ENCODE measurements around the gene BID.

DNA sequence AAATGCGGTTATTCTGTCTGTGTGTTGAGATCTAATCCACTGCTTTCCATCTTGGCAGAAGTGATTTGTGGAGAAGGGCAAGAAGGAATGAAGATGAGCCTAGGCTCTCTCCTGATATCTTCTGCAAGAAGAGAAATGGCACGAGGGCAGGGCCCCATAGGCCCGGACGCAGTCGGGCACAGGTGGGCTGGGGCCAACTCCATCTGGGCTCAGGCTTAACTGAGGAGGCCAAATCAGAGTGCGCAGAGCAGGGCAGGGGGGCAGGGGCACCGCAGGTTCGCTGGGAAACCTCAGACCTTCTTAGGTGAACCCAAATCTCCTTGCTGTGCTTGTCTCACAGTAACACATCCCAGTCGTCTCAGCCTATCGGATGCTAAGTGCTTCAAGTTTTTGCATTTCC lies 32.8 kb upstream of the BID start:
- TF ChIP-seq POLR2A (IDR thresholded peaks at IDR 0.05; ENCODE audit: low read length) (no peak), GATA1 (IDR thresholded peaks at IDR 0.05; ENCODE audit: low read depth, low read length) (no peak)
